ENCODE results near the gene KRT81.
"Not testable (repeated sequence)": the region's sequence is repeated elsewhere in the genome, so short reads cannot be mapped to it uniquely, and the experiment has no call there.

The KRT81 gene

GRCh38 chr12:52241205-52241842 is 50.0 kb downstream of the KRT81 start:
- no peak overlapping the region for H3K4me3 ChIP-seq (ENCODE audit: low read depth, low read length)
- ChIA-PET CTCF (interaction anchor here (1.4 to 13.9 kb wide), 3 partner anchors 29 to 86 kb away, joined by 3 to 128 read pairs (median 5); no protein-coding TSS in a partner anchor), POLR2A (no interaction called here)
- TF ChIP-seq CTCF (IDR thresholded peaks at IDR 0.05; ENCODE audit: insufficient read depth, low read length, missing control alignments): no peak
- no peak for DNase-seq (ENCODE audit: low read depth, low spot score)

GRCh38 chr12:52240247-52240646 is 51.1 kb downstream of the KRT81 start:
- CTCF ChIA-PET: interaction anchor here (1.0 kb wide), 1 partner anchor 39 kb away, joined by 3 read pairs; no protein-coding TSS in a partner anchor
- DNase-seq (ENCODE audit: low read depth, low spot score); H3K4me3 ChIP-seq (ENCODE audit: low read depth, low read length); POLR2A ChIA-PET: not testable (repeated sequence)

- POLR2A ChIA-PET: no interaction called here
- H3K4me3 ChIP-seq (ENCODE audit: low read depth, low read length): no peak overlapping the region
- no peak for DNase-seq (ENCODE audit: low read depth, low spot score)
- no peak for TF ChIP-seq CTCF (IDR thresholded peaks at IDR 0.05; ENCODE audit: insufficient read depth, low read length, missing control alignments)
- CTCF ChIA-PET: interaction anchor here (1.0 kb wide), 1 partner anchor 39 kb away, joined by 3 read pairs; no protein-coding TSS in a partner anchor
Measured at GRCh38 chr12:52239767-52240166, 51.6 kb downstream of the KRT81 start.

- DNase-seq (ENCODE audit: low read depth, low spot score): no peak
- POLR2A ChIA-PET: no interaction called here
- TF ChIP-seq CTCF (IDR thresholded peaks at IDR 0.05; ENCODE audit: insufficient read depth, low read length, missing control alignments): no peak
- CTCF ChIA-PET: interaction anchor here (1.0 to 2.7 kb wide), 5 partner anchors 40 to 741 kb away, joined by 3 to 21 read pairs (median 6); no protein-coding TSS in a partner anchor
- no peak overlapping the region for H3K4me3 ChIP-seq (ENCODE audit: low read depth, low read length)
Measured at GRCh38 chr12:52238916-52239646, 52.3 kb downstream of the KRT81 start.

GRCh38 chr12:52238207-52238840 is 53.0 kb downstream of the KRT81 start:
- no peak overlapping the region for H3K4me3 ChIP-seq (ENCODE audit: low read depth, low read length)
- no peak for DNase-seq (ENCODE audit: low read depth, low spot score)
- ChIA-PET CTCF (interaction anchor here (0.7 to 2.7 kb wide), 9 partner anchors 12 to 742 kb away, joined by 3 to 21 read pairs (median 3); no protein-coding TSS in a partner anchor), POLR2A (no interaction called here)
- TF ChIP-seq CTCF (IDR thresholded peaks at IDR 0.05; ENCODE audit: insufficient read depth, low read length, missing control alignments): no peak

- ChIA-PET POLR2A (no interaction called here), CTCF (interaction anchor here (0.8 to 3.4 kb wide), 8 partner anchors 9 to 643 kb away, joined by 3 to 21 read pairs (median 7); no protein-coding TSS in a partner anchor)
- H3K4me3 ChIP-seq (ENCODE audit: low read depth, low read length): no peak overlapping the region
- TF ChIP-seq CTCF (IDR thresholded peaks at IDR 0.05; ENCODE audit: insufficient read depth, low read length, missing control alignments): no peak
- DNase-seq (ENCODE audit: low read depth, low spot score): no peak
Measured at GRCh38 chr12:52236386-52237050, 54.8 kb downstream of the KRT81 start.

All from AG04449 (cell line).